GM13977 (cell line): ENCODE results near the gene PHLDB1.
"Not testable (repeated sequence)": the region's sequence is repeated elsewhere in the genome, so short reads cannot be mapped to it uniquely, and the experiment has no call there.

Source experiments
- DNase-seq: peaks from one replicate; pipeline ENCODE4 v3.0.0; 2012; ENCODE audit warnings: low spot score
- in situ Hi-C: fragments of 300-500 bp; cut with MboI; formaldehyde crosslinking; loops from one replicate; pipeline ENCODE4 v1.12.0; 2022; ENCODE audit warnings: low sequenced_read_pairs, low pct_unique_long_range_greater_than_20kb, mixed read lengths, inconsistent platforms; ENCODE audit not compliant: unreplicated experiment
- TF ChIP-seq, protein P1 (sequence below): IDR thresholded peaks from 2 replicates; pipeline ENCODE4 v1.5.1; 2012; ENCODE audit warnings: mild to moderate bottlenecking, control low read depth; ENCODE audit not compliant: insufficient read depth; ENCODE audit errors: extremely low read depth, missing control alignments

Gene PHLDB1

GRCh38 chr11:118607401-118608359 is at the start of gene PHLDB1:
Gene PHLDB1, plus strand, starts transcription at chr11:118607615. Its CDS starts 6,222 bp downstream, at chr11:118613837.
- DNase-seq, result no peak

GRCh38 chr11:118560806-118561205 is 46.6 kb upstream of the PHLDB1 start:
- TF ChIP-seq, protein P1, sequence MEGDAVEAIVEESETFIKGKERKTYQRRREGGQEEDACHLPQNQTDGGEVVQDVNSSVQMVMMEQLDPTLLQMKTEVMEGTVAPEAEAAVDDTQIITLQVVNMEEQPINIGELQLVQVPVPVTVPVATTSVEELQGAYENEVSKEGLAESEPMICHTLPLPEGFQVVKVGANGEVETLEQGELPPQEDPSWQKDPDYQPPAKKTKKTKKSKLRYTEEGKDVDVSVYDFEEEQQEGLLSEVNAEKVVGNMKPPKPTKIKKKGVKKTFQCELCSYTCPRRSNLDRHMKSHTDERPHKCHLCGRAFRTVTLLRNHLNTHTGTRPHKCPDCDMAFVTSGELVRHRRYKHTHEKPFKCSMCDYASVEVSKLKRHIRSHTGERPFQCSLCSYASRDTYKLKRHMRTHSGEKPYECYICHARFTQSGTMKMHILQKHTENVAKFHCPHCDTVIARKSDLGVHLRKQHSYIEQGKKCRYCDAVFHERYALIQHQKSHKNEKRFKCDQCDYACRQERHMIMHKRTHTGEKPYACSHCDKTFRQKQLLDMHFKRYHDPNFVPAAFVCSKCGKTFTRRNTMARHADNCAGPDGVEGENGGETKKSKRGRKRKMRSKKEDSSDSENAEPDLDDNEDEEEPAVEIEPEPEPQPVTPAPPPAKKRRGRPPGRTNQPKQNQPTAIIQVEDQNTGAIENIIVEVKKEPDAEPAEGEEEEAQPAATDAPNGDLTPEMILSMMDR, result no peak
- in situ Hi-C loops, result no loop called here
- DNase-seq, result no peak

More at GRCh38 chr11:118607401-118608359, at the start of gene PHLDB1:
- TF ChIP-seq, protein P1, result peak; percentile 61
- in situ Hi-C loops, result no loop called here

DNA sequence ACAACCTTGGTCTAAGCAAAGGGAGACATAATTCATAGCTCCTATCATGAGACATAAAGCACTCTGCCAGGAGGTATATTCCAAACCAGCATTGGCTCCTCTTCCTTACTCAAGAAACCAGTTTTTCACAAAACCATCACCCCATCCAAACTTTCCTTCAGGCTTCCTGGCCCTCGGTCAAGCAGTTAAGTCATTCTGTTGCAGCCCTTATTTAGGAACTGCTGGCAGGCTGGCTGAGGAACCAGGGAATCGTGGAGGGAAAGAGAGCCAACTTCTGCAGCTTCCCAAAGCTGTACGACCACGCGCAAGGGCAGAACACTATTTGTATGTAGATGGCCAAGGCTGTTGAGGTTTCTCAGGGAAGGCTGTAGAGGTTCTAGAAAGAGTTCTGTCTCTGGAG is 42.4 kb upstream of the PHLDB1 start:
- no peak for DNase-seq
- TF ChIP-seq, protein P1, result no peak
- in situ Hi-C loops, result no loop called here

DNA sequence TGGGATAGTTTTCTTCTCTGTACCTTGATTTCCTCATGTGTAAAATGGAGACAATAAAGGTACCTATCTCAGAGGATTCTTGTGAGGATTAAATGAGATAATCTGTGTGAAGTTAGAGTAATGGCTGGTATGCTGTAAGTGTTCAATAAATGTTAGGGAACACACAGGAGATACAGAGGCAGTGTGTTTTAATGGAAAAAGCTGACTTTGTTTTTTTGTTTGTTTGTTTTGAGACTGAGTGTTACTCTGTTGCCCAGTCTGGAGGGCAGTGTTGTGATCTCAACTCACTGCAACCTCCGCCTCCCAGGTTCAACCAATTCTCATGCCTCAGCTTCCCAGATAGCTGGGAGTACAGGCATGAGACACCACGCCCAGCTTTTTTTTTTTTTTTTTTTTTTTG is 37.7 kb upstream of the PHLDB1 start:
- TF ChIP-seq, protein P1, result no peak
- in situ Hi-C loops, result no loop called here
- no peak for DNase-seq

GRCh38 chr11:118570787-118571186 is 36.6 kb upstream of the PHLDB1 start:
- no peak for DNase-seq
- in situ Hi-C loops, result no loop called here
- TF ChIP-seq, protein P1, result no peak

GRCh38 chr11:118571701-118572060 is 35.7 kb upstream of the PHLDB1 start:
- DNase-seq, in situ Hi-C loops: not testable (repeated sequence)

- peak; percentile 85 for DNase-seq
- in situ Hi-C loops, result no loop called here
- TF ChIP-seq, protein P1, result no peak
These were observed 35.1 kb upstream of the PHLDB1 start, which contains the start of gene ARCN1 for GRCh38 chr11:118572061-118572980. Gene ARCN1, plus strand, starts transcription at chr11:118572409. Its CDS starts 139 bp downstream, at chr11:118572548.
